Breast epithelium (tissue), 3 donors: ENCODE results near the gene TMC8.

Experiments used
- CTCF ChIP-seq, 3 donors: fragments of 450-650 bp; IDR thresholded peaks; one replicate each; pipeline ENCODE4 v1.5.1; 2016 to 2017; ENCODE audit warnings: antibody characterized with exemption in 3 of 3, mild to moderate bottlenecking in 3 of 3, moderate library complexity in 3 of 3
- POLR2A ChIP-seq: fragments of 450-650 bp; IDR thresholded peaks from one replicate; pipeline ENCODE4 v1.6.1; 2016; ENCODE audit warnings: antibody characterized with exemption, mild to moderate bottlenecking, moderate library complexity

GRCh38 chr17:78126895-78127238, 3.7 kb upstream of the TMC8 start:
- TF ChIP-seq POLR2A (no peak), CTCF (IDR thresholded peaks at IDR 0.05) (no peak)
